ENCODE measurements around the gene HIF3A. TPM values are rescaled to one million over a fixed set of nuclear protein-coding genes. Genes with fewer than 3 reads are reported as not detected.
"Not testable (repeated sequence)": the region's sequence is repeated elsewhere in the genome, so short reads cannot be mapped to it uniquely, and the experiment has no call there.

The HIF3A gene
- 87.7 TPM for total RNA-seq
- long read RNA-seq, full-length matches to known transcripts = 12 of 82 reads
- long read RNA-seq, partial matches to known transcripts = 27 of 82 reads
- long read RNA-seq, other reads (novel, unspliced or antisense) = 43 of 82 reads

- peak; percentile 67 for DNase-seq
- Histone ChIP-seq H3K9me3 (replicated peaks) (no peaks in the 10 kb centered on the region), H3K4me3 (peak within 1 kb of the TSS; percentile 83), H3K27me3 (ENCODE audit: low read depth) (no peaks in the 10 kb centered on the region), H3K36me3 (no peaks in the 10 kb centered on the region), H3K4me1 (peaks cover 47% of the 10 kb centered on the region), H3K27ac (replicated peaks) (peak within 1 kb of the TSS; percentile 100)
- TF ChIP-seq CTCF (IDR thresholded peaks at IDR 0.05; ENCODE audit: borderline replicate concordance) = no peak
- intact Hi-C loops (cut with micrococcal nuclease) = no loop called here
These were observed at the start of gene HIF3A for GRCh38 chr19:46296722-46297461. Gene HIF3A (plus strand): TSS chr19:46297042. CDS start chr19:46297077, 35 bp downstream.

GRCh38 chr19:46250076-46250735, 46.6 kb upstream of the HIF3A start:
- no peak overlapping the region for H3K4me3 ChIP-seq
- peaks cover 74% of the 10 kb centered on the region for H3K27me3 ChIP-seq (ENCODE audit: low read depth)
- TF ChIP-seq CTCF (IDR thresholded peaks at IDR 0.05; ENCODE audit: borderline replicate concordance) = no peak
- no peaks in the 10 kb centered on the region for H3K36me3 ChIP-seq
- no peaks in the 10 kb centered on the region for H3K9me3 ChIP-seq (replicated peaks)
- H3K4me1 ChIP-seq = no peaks in the 10 kb centered on the region
- intact Hi-C loops (cut with micrococcal nuclease) = no loop called here
- DNase-seq = no peak
- no peak overlapping the region for H3K27ac ChIP-seq (replicated peaks)

- DNase-seq = no peak
- TF ChIP-seq CTCF (IDR thresholded peaks at IDR 0.05; ENCODE audit: borderline replicate concordance) = no peak
- no peaks in the 10 kb centered on the region for H3K4me1 ChIP-seq
- H3K27ac ChIP-seq (replicated peaks) = no peak overlapping the region
- intact Hi-C loops (cut with micrococcal nuclease) = no loop called here
- no peak overlapping the region for H3K4me3 ChIP-seq
- no peaks in the 10 kb centered on the region for H3K36me3 ChIP-seq
- peaks cover 62% of the 10 kb centered on the region for H3K27me3 ChIP-seq (ENCODE audit: low read depth)
- no peaks in the 10 kb centered on the region for H3K9me3 ChIP-seq (replicated peaks)
These were observed 45.4 kb upstream of the HIF3A start for GRCh38 chr19:46251416-46251815.

DNA sequence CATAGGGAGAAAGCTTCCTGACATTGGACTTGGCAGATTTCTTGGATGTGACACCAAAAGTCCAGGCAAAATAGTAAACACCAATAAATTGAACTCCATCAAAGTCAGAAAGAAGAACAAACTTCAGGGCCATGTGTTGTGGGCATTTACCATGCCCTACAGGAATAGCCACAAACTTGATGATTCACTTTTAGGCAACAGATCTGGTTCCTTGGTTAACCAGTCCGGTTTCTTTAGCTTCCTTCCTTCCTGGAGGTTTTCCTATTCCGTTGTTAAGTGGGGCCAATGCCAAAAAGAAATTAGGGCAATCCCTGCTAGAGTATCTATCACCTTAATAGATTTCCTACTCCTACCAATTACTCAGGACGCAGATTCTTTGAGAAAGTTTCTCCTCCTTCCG, 42.1 kb upstream of the HIF3A start:
- intact Hi-C loops (cut with micrococcal nuclease) = loop anchor here (5.0 kb wide), 1 partner anchor 222 kb away; no protein-coding TSS in a partner anchor
- H3K27me3 ChIP-seq (ENCODE audit: low read depth) = peaks cover 59% of the 10 kb centered on the region
- no peaks in the 10 kb centered on the region for H3K4me1 ChIP-seq
- no peak overlapping the region for H3K27ac ChIP-seq (replicated peaks)
- H3K9me3 ChIP-seq (replicated peaks) = no peaks in the 10 kb centered on the region
- no peak for DNase-seq
- no peaks in the 10 kb centered on the region for H3K36me3 ChIP-seq
- H3K4me3 ChIP-seq = no peak overlapping the region
- TF ChIP-seq CTCF (IDR thresholded peaks at IDR 0.05; ENCODE audit: borderline replicate concordance) = no peak

DNA sequence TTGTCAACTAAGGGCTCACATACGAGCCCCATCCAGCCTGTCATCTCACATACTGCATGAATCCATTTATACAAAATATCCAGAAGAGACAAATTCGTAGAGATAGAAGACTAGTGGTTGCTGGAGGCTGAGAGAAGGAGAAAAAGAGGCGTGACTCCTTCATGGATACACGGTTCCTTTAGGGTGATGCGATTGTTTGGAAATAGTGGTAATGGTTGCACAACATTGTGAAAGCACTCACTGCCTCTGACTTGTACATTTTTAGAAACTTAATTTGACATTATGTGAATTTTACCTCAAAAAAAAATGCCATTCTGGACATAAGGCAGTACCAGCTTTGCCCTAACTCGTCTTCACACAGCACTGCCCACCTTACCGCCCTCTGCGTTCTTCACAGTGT, 40.0 kb upstream of the HIF3A start:
- H3K27me3 ChIP-seq (ENCODE audit: low read depth) = peaks cover 59% of the 10 kb centered on the region

DNA sequence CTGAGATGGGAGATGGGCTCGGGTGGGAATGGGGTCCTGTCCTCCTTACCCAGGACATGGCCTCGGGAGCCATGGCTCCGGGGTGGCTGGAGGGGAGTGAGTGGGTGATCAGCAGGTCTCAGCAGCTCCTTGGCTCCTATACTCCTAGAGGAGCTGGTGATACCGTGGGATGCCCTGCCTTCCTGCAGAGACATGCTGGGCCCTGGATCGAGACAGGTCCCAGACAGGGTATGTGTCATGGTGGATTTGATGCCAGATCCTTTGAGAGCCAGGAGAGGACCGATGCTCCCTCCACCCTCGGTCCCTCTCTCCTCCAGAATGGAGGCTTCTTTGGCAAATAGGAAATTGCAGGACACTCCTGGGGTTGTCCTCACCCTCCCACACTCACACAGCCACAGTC, 35.3 kb upstream of the HIF3A start:
- H3K27me3 ChIP-seq (ENCODE audit: low read depth) = peaks cover 88% of the 10 kb centered on the region
- not testable (repeated sequence) for H3K9me3 ChIP-seq (replicated peaks); DNase-seq; H3K4me1 ChIP-seq; H3K4me3 ChIP-seq; H3K36me3 ChIP-seq; H3K27ac ChIP-seq (replicated peaks)
- intact Hi-C loops (cut with micrococcal nuclease) = loop anchor here (10.0 kb wide), 1 partner anchor 177 kb away; no protein-coding TSS in a partner anchor

More for the DNA sequence above, 40.0 kb upstream of the HIF3A start:
- TF ChIP-seq CTCF (IDR thresholded peaks at IDR 0.05; ENCODE audit: borderline replicate concordance) = no peak
- no peaks in the 10 kb centered on the region for H3K4me1 ChIP-seq
- DNase-seq = no peak
- H3K9me3 ChIP-seq (replicated peaks) = no peaks in the 10 kb centered on the region
- H3K36me3 ChIP-seq = no peaks in the 10 kb centered on the region
- intact Hi-C loops (cut with micrococcal nuclease) = loop anchor here (5.0 kb wide), 1 partner anchor 225 kb away; no protein-coding TSS in a partner anchor
- H3K27ac ChIP-seq (replicated peaks) = no peak overlapping the region
- H3K4me3 ChIP-seq = no peak overlapping the region

GRCh38 chr19:46262684-46263296, 34.1 kb upstream of the HIF3A start:
- H3K27me3 ChIP-seq (ENCODE audit: low read depth) = peaks cover 80% of the 10 kb centered on the region
- DNase-seq; H3K36me3 ChIP-seq; H3K9me3 ChIP-seq (replicated peaks); H3K27ac ChIP-seq (replicated peaks); H3K4me3 ChIP-seq; H3K4me1 ChIP-seq: not testable (repeated sequence)
- intact Hi-C loops (cut with micrococcal nuclease) = loop anchor here (10.0 kb wide), 1 partner anchor 178 kb away; no protein-coding TSS in a partner anchor

- not testable (repeated sequence) for H3K4me3 ChIP-seq; H3K4me1 ChIP-seq; DNase-seq; H3K9me3 ChIP-seq (replicated peaks); H3K36me3 ChIP-seq; H3K27ac ChIP-seq (replicated peaks)
- intact Hi-C loops (cut with micrococcal nuclease) = loop anchor here (10.0 kb wide), 1 partner anchor 180 kb away; no protein-coding TSS in a partner anchor
- H3K27me3 ChIP-seq (ENCODE audit: low read depth) = peaks cover 77% of the 10 kb centered on the region
These were observed 32.0 kb upstream of the HIF3A start for GRCh38 chr19:46264801-46265200.

All from left ventricle myocardium inferior (tissue), 1 donor.